CD4-positive, alpha-beta T cell treated with Interleukin-10 for 1 hour (primary cell): ENCODE results near the gene LTBP4.
"Not testable (repeated sequence)": the region's sequence is repeated elsewhere in the genome, so short reads cannot be mapped to it uniquely, and the experiment has no call there.

ENCODE experiments used
- DNase-seq: peaks from one replicate; pipeline ENCODE4 v3.0.0-alpha.2; 2020

Gene LTBP4

DNA sequence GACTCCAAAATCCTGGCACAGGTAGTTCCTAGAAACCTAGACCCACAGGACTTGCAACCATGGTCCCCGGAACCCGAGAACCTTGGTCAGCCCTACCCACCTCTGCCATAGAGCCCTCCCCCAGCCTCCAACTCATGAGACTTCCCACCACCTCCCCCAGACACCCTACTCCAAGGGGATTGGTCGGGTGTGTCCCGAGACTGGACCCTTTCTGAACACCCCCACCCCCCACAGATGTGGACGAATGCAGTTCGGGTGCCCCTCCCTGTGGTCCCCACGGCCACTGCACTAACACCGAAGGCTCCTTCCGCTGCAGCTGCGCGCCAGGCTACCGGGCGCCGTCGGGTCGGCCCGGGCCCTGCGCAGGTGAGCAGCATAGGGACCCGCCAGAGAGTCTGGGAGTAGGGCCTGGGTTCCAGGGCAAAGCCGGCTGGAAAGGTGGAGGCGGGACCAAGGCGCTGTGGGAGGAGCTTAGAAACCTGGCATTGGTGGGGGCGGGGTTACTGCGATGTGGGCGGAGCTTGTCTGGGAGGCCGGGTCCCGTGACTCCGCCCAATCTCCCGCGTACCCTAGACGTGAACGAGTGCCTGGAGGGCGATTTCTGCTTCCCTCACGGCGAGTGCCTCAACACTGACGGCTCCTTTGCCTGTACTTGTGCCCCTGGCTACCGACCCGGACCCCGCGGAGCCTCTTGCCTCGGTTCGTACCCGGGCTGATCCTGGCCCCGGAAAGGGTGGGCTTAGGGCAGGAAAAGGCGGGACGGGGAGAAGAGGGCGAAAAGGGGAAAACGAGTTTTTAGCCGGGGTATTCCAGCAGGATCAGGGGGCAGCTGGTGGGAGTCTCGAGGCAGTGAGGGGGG, 11.9 kb downstream of the LTBP4 start:
- peak; percentile 76 for DNase-seq

DNA sequence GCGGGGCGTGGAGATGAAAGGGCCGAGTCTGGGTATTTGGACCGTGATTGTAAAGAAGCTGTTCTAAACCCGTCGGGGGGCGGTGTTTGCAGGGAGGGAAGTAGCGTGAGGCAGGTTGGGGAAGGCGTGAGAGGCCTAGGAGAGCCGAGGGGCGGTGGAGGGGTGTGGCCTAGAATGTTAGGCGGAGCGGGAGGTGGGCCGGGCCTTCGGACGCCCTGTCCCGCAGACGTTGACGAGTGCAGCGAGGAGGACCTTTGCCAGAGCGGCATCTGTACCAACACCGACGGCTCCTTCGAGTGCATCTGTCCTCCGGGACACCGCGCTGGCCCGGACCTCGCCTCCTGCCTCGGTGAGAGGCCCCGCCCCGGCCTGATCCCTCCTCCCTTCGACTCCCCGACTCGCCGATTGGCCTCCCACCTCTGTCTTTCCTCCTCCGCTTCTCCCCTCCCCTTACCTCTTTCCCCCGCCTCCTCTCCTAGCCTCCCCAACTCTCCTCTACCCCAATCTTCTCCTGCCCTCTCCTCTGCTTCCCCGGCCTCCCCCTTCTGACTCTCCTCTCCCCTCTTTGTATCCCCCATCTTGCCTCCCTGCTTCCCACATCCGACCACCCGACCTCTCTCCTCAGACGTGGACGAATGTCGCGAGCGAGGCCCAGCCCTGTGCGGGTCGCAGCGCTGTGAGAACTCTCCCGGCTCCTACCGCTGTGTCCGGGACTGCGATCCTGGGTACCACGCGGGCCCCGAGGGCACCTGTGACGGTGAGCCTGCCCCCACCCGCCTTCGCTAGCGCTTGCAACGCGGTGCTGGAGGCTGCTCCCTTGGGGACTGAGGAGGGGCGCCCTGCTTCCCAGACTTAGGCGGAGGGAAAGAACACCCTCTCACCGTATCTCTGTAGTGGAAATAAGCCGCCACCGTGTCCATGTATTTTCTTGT, 12.8 kb downstream of the LTBP4 start:
- DNase-seq: peak; percentile 86

DNA sequence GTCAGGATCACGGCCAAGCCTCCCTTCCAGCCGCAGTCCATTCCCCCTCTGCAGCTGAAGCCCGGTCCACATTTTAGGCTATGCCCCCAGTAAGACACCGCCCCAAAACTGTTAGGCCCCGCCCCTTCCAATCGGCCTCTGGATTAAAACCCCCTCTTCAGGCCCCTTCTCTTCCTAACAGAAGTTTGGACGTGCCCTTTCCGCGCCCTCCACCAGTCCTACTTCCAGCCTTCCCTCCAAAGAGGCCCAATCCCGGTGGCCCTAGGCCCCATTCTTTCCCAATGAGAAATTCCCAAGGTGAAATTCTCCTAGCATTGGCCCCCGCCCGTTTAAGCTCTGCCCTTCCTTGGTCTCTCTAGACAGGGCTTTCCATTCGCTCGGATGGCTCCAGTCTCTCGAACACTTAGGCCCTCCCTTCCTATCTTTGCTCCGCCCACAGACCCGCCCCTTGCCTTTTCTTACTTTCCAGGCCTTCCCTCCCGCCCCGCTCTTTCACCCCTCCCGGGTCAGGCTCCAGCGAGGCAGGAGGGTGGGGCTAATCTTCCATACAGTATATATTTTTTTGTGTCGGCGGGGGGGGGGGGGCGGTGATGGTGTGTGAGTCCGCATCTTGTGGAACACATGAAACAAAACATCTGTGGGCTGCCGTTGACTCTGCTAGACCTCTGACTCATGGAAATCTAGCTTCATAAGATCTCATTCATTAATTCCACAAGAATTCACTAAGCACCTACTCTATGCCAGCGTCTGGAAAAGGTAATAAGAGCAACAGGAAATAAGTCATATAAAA, 13.6 kb downstream of the LTBP4 start:
- peak; percentile 84 for DNase-seq

DNA sequence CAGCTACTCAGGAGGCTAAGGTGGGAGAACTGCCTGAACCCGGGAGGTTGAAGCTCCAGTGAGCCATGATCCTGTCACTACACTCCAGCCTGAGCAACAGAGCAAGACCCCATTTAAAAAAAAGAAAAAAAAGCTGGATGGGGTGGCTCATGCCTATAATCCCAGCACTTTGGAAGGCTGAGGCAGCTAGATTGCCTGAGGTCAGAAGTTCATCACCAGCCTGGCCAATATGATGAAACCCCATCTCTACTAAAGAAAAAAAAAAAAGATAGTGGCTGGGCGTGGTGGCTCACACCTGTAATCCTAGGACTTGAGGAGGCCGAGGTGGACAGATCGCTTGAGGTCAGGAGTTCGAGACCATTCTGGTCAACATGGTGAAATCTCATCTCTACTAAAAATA, 15.0 kb downstream of the LTBP4 start:
- DNase-seq: no peak

DNA sequence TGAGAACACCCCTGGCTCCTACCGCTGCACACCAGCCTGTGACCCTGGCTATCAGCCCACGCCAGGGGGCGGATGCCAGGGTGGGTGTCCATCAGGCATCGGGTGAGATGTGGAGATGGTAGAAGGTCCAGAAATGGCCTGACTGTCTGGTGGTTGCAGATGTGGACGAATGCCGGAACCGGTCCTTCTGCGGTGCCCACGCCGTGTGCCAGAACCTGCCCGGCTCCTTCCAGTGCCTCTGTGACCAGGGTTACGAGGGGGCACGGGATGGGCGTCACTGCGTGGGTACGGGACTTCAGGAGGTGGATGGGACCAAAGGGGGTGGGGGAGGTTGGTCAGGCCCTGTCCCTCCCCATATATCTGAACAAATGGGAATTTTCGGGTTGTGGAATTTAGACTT, 15.8 kb downstream of the LTBP4 start:
- DNase-seq: no peak

DNA sequence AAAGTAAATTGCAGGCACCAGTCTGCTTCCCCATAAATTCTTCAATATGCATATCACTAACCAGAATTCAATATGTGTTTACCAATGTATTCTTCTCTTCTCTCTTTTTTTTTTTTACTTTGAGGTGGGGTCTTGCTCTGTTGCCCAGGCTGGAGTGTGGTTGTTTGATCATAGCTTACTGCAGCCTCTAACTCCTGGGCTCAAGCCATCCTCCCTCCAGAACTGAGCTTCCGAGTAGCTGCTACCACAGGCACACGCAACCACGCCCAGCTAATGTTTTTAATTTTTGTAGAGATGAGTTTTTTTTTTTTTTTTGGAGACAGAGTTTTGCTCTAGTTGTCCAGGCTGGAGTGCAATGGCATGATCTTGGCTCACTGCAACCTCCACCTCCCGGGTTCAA, 16.8 kb downstream of the LTBP4 start:
- no peak for DNase-seq

DNA sequence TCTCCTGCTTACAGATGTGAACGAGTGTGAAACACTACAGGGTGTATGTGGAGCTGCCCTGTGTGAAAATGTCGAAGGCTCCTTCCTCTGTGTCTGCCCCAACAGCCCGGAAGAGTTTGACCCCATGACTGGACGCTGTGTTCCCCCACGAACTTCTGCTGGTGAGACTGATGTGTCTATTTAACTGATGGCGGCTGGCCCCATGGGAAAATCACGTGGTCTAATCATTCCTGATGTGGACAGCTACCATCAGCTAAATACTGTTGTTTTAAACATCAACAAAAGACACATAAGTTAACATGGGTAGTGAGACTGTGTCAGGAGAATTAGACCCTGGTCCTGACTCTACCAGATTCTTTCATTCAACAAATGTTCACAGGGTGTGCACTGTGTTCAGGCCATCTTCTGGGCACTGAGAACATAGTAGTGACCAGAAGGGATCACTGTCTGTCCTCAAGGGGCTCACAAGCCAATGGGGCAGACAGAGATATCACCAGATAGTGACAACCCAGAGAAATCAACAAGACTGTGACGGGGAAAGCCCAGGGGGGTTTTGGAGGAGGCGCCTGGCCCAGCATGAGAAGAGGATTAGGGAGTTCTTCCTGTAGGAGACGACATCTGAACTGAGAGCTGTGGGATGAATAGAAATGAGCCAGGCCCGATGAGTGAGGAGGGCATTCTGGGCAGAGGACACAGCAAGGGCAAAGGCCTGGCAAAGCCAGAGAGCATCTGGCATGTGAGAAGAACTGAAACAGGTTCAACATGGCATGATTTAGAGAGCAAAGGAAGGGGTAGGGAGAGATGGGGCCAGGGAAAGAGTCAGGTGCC, 18.4 kb downstream of the LTBP4 start:
- no peak for DNase-seq

DNA sequence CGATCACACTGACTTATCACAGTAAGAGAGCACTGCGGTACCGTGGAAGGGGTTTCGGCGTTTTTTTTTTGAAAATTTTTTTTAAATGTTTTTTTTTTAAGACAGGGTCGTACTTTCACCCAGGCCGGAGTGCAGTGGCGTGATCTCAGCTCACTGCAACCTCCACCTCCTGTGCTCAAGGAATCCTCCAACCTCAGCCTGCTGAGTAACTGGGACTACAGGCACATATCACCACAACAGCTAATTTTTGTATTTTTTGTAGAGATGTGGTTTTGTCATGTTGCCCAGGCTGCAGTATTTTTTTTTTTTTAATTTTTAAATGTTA, 19.0 kb downstream of the LTBP4 start:
- DNase-seq: no peak

DNA sequence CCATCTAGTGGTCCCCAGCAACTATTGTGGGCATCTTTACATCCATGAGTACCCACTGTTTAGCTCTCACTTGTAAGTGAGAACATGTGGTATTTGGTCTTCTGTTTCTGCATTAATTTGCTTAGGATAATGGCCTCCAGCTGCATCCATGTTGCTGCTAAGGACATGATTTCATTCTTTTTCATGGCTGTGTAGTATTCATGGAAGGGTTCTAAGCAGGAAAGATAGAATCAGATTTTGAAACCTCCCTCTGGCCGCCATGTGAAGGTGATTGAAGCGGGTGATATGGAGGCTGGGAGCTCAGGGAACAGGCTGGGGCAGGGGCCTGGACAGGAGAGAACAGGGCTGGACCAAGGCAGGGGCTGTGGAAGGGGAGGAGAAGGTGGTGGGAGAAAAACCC, 20.1 kb downstream of the LTBP4 start:
- DNase-seq: no peak

DNA sequence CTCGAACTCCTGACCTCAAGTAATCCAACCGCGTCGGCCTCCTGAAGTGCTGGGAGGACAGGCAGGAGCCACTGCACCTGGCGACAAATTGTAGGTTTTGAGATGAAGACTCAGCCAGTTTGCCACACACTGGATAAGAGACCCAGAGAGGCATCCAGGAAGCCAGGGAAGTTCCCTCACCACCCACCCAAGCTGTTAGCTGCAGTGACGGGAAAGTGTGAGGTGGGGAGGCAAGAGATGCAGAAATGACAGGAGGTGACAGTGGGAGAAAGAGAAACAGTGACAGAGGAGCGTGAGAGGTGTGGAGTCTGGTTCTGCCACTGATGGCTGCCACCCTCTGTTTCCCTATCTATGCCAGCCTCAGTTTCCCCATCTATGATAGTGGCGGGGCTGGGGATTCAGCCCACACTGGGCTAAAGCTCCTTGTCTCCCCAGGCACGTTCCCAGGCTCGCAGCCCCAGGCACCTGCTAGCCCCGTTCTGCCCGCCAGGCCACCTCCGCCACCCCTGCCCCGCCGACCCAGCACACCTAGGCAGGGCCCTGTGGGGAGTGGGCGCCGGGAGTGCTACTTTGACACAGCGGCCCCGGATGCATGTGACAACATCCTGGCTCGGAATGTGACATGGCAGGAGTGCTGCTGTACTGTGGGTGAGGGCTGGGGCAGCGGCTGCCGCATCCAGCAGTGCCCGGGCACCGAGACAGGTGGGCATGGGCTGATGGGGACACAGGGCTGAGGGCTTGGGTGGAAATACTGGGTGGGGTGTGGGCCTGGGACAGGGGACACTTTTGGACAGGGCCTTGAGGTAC, 21.0 kb downstream of the LTBP4 start:
- DNase-seq: no peak

DNA sequence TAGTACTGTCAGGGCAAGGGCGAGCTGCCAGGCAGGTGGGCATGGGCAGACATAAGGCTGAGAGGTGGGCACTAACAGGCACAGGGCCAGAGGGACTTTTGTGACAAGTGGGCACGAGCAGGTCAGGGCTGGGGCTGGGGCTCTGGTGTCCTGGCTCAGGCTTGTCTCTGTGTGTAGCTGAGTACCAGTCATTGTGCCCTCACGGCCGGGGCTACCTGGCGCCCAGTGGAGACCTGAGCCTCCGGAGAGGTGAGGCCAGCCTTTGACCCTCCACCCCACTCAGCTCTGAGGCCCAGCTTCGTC, 21.6 kb downstream of the LTBP4 start:
- DNase-seq: no peak

DNA sequence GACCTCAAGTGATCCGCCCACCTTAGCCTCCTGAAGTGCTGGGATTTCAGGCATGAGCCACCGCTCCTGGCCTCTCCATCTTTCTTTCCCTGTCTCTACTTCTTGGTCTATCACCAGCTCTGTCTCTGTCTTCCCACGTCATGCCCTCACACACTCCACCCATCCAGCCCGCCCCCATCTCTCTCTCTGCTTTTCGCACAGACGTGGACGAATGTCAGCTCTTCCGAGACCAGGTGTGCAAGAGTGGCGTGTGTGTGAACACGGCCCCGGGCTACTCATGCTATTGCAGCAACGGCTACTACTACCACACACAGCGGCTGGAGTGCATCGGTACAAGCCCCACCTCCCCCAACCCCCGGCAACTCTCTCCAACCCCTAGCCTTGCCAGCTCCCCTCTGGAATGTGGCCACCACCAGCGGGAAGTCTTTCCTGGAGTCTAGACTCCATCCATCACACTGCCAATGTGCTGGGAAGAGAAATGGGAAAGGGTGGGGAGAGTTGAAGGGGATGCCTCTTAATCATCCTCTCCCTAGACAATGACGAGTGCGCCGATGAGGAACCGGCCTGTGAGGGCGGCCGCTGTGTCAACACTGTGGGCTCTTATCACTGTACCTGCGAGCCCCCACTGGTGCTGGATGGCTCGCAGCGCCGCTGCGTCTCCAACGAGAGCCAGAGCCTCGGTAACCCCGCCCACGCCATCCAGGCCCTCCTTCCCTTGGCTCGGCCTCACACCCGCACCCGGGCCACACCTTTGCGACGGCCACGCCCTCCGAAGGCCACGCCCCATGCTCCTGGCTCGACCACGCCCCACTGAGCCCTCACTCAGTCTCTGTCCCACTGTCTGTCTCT, 22.5 kb downstream of the LTBP4 start:
- DNase-seq: no peak

DNA sequence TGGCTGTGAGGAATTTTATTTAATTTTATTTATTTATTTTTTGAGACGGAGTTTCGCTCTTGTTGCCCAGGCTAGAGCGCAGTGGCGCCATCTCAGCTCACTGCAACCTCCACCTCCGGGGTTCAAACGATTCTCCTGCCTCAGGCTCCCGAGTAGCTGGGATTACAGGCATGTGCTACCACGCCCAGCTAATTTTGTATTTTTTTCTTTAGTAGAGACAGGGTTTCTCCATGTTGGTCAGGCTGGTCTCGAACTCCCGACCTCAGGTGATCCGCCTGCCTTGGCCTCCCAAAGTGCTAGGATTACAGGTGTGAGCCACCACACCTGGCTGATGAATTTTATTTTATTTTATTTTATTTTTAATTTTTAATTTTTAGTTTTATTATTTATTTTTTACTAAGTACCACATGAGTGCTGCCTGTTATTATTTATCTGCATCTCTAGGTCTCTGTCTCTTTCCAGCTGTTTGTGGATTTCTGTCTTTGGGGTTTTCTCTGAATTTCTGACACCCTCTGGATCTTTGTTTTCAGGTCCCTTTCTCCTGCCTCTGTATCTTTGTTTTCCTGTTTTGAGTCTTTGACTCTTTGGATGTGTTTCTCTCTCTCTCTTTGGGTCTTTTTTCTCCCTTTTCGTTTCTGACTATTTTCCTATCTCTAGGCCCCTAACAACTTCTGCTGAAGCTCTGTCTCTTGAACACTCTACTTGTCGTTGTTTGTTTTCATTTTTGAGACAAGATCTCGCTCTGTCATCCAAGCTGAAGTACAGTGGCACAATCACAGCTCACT, 23.4 kb downstream of the LTBP4 start:
- not testable (repeated sequence) for DNase-seq

DNA sequence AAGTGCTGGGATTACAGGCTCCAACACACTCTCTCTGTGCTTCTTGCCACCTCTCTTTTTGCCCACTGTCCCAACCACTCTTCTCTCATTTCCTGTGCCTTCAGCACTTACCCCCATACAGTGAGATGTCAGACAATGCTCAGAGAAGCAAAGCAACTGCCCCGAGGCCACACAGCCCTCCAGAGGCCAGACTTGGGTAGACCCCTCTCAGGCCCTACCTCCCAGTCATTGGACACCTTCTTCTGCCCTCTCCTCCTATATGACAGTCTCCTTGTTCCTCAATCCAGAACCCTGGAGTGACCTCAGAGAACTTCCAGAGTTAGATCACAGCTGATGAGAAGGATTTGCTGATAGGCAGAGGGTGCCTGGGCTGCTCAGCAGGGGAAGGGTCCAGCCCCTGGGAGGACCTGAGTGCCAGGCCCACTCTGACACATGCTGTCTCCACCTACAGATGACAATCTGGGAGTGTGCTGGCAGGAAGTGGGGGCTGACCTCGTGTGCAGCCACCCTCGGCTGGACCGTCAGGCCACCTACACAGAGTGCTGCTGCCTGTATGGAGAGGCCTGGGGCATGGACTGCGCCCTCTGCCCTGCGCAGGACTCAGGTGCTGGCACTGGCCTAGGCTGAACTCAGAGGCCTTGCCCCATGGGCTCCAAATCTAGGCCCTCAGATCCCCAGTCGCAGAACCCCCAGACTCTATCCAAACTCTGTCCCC, 24.4 kb downstream of the LTBP4 start:
- no peak for DNase-seq

DNA sequence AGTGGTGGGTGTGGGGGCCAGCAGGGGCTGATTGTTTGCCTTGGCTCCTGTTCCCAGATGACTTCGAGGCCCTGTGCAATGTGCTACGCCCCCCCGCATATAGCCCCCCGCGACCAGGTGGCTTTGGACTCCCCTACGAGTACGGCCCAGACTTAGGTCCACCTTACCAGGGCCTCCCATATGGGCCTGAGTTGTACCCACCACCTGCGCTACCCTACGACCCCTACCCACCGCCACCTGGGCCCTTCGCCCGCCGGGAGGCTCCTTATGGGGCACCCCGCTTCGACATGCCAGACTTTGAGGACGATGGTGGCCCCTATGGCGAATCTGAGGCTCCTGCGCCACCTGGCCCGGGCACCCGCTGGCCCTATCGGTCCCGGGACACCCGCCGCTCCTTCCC, 25.7 kb downstream of the LTBP4 start:
- no peak for DNase-seq

DNA sequence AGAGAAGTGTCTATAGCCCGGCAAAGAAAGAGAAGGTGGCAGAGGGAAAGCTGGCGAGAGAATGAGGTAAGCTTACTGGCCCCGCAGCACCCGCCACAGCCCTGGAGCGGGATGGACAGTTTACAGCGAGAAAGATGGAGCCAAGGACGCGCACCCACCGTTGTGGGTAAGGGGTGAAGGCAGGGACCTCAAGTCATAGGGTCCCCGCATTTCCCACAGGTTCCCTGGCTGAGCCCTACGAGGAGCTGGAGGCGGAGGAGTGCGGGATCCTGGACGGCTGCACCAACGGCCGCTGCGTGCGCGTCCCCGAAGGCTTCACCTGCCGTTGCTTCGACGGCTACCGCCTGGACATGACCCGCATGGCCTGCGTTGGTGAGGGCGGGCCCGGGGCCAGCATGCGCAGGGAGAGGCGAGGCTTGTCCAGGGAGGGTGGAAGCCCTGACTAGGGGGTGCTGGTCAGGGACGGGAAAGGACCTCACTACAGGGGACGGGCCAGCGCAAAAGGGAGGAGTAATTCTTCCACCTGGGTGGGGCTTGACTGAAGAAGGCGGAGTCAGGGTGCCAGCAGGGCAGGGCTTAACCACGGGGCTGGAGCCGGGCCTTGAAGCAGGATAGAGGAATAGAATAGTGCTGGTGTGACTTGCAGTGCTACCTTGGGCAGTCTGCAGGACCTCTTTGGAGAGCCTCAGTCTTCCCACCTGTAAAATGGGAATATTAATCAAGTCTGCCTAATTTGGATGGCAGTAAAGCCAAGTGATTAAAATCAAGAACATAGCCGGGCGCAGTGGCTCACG, 26.5 kb downstream of the LTBP4 start:
- DNase-seq: no peak

DNA sequence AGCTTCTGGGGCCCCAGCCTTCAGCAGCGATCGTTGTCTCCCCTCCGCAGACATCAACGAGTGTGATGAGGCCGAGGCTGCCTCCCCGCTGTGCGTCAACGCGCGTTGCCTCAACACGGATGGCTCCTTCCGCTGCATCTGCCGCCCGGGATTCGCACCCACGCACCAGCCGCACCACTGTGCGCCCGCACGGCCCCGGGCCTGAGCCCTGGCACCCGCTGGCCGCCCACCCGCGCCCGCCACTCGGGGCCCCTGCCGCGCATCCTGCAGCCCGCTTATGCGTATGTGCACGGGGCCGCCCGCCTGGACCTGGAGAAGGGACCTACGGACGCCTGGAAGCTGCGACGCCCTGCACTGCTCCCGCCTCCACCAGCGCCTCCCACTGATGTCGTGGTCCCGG, 28.2 kb downstream of the LTBP4 start:
- DNase-seq: no peak

DNA sequence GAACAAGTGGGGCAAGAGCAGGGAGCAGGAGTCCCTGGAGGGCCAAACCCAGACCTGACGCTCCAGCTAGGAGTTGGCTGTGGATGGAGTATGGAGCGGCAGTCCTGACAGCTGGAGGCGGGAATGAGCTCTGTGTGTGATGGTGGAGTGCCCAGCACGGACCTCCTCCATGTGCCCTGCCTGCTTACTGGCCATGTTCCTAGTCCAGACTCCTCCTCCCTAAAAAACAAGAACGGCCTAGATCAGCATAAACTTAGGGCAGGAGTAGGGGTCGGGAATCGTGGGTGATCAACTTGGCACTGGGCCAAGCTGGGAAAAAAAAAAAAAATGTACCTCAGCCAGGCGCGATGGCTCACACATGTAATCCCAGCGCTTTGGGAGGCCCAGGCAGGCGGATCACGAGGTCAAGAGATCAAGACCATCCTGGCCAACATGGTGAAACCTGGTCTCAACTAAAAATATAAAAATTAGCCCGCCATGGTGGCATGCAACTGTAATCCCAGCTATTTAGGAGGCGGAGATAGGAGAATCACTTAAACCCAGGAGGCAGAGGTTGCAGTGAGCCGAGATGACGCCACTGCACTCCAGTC, 29.5 kb downstream of the LTBP4 start:
- DNase-seq: no peak
